ENCODE data around the gene CFB. TPM values are rescaled to one million over a fixed set of nuclear protein-coding genes. Genes with fewer than 3 reads are reported as not detected.

Gene CFB
- total RNA-seq, 1 experiment from 2014 or later = 5.6 TPM

- ATAC-seq (peak; percentile 45), DNase-seq (ENCODE audit: low read depth, low spot score) (no peak)
- POLR2A ChIA-PET = interaction anchor here (0.6 to 1.3 kb wide), 3 partner anchors 12 to 268 kb away, joined by 3 to 4 read pairs (median 4); partner anchors contain the start of genes ABHD16A, NELFE and SKIC2
- Histone ChIP-seq H3K9me3 (ENCODE audit: control insufficient read depth, insufficient read depth, low read depth, low read length) (no peaks in the 10 kb centered on the region), H3K27ac (ENCODE audit: low read length) (peak overlapping the region; percentile 94), H3K4me3 (ENCODE audit: low read depth in 2 of 2, low read length in 2 of 2) (peak overlapping the region; percentile 85 to 94), H3K36me3 (ENCODE audit: control insufficient read depth, insufficient read depth, low read length) (peaks cover 5% of the 10 kb centered on the region; the same call in 1 of the 2 replicates), H3K4me1 (ENCODE audit: control insufficient read depth, insufficient read depth, low read length) (peaks cover 12% of the 10 kb centered on the region; the same call in 1 of the 2 replicates), H3K27me3 (ENCODE audit: control insufficient read depth, insufficient read depth, low read length) (no peaks in the 10 kb centered on the region)
- BruUV-seq (replicated peaks) = TSS peak; percentile 93
- TF ChIP-seq REST (IDR thresholded peaks at IDR 0.05; ENCODE audit: insufficient read depth in 1 of 2, low read depth in 2 of 2, low read length in 1 of 2) = no peak
- 0 out of 2 replicates have a peak, but pooled peaks have one; percentile 7 for TF ChIP-seq SIN3A (IDR thresholded peaks at IDR 0.05; ENCODE audit: borderline replicate concordance, insufficient read depth, low read depth, low read length)
- CTCF ChIA-PET = no interaction called here
- in situ Hi-C loops (cut with HindIII; ENCODE audit: low pct_unique_long_range_greater_than_20kb, low sequenced_read_pairs) = no loop called here
- intact Hi-C loops (cut with micrococcal nuclease; ENCODE audit: unreplicated experiment) = no loop called here
These were observed 25.5 kb downstream of the CFB start for GRCh38 chr6:31971279-31971992.

- BruUV-seq (replicated peaks) = no TSS peak
- ChIA-PET POLR2A (interaction anchor here (0.6 to 1.3 kb wide), 3 partner anchors 13 to 269 kb away, joined by 3 to 4 read pairs (median 4); partner anchors contain the start of genes ABHD16A, NELFE and SKIC2), CTCF (no interaction called here)
- in situ Hi-C loops (cut with HindIII; ENCODE audit: low pct_unique_long_range_greater_than_20kb, low sequenced_read_pairs) (no loop called here), intact Hi-C loops (cut with micrococcal nuclease; ENCODE audit: unreplicated experiment) (no loop called here)
- no peaks in the 10 kb centered on the region for H3K27me3 ChIP-seq (ENCODE audit: control insufficient read depth, insufficient read depth, low read length)
- TF ChIP-seq CTCF (IDR thresholded peaks at IDR 0.05) (no peak), SIN3A (IDR thresholded peaks at IDR 0.05; ENCODE audit: borderline replicate concordance, insufficient read depth, low read depth, low read length) (no peak; the same call in none of the 2 replicates), TCF7L2 (IDR thresholded peaks at IDR 0.05; ENCODE audit: low read depth, low read length) (0 out of 2 replicates have a peak, but pooled peaks have one; percentile 11), POLR2AphosphoS5 (IDR thresholded peaks at IDR 0.05; ENCODE audit: low read depth, low read length) (peak; percentile 43; the same call in 1 of the 2 replicates)
- peaks cover 5% of the 10 kb centered on the region; the same call in 1 of the 2 replicates for H3K36me3 ChIP-seq (ENCODE audit: control insufficient read depth, insufficient read depth, low read length)
- H3K27ac ChIP-seq (ENCODE audit: low read length) = peak within 1 kb of the TSS; percentile 94
- peaks cover 12% of the 10 kb centered on the region; the same call in 1 of the 2 replicates for H3K4me1 ChIP-seq (ENCODE audit: control insufficient read depth, insufficient read depth, low read length)
- ATAC-seq = peak; percentile 94
- H3K4me3 ChIP-seq (ENCODE audit: low read depth in 2 of 2, low read length in 2 of 2) = peak within 1 kb of the TSS; percentile 85 to 94
- DNase-seq (ENCODE audit: low read depth, low spot score) = peak; percentile 95
- H3K9me3 ChIP-seq (ENCODE audit: control insufficient read depth, insufficient read depth, low read depth, low read length) = no peaks in the 10 kb centered on the region
These were observed 26.3 kb downstream of the CFB start, which contains the start of gene DXO for GRCh38 chr6:31971993-31972708. Gene DXO, minus strand, starts transcription at chr6:31972138. Its CDS starts 463 bp downstream, at chr6:31971675.

Measured in Panc1 (cell line).